RWPE1 (cell line): ENCODE data around the gene MTFR1L.

ENCODE experiments used
- CTCF ChIA-PET: fragments of 350-600 bp; sonication (Branson Sonifier 250); formaldehyde crosslinking; extraction: SDS; loops from one replicate; lab custom pipeline; 2021; lab: Yijun Ruan, JAX
- POLR2A ChIA-PET: fragments of 400-600 bp; formaldehyde crosslinking; extraction: SDS; loops from one replicate; lab custom pipeline; 2020; ENCODE audit warnings: antibody characterized with exemption; ENCODE audit not compliant: low non-redundant PET; lab: Yijun Ruan, JAX
- DNase-seq: peaks from one replicate; pipeline ENCODE4 v3.0.0; 2012; ENCODE audit warnings: low spot score
- H3K27ac ChIP-seq: fragments of 450-650 bp; 2 replicates; pipeline ENCODE4 v1.5.1; 2017
- CTCF ChIP-seq: fragments of 450-650 bp; conservative IDR thresholded peaks from 2 replicates; pipeline ENCODE4 v1.5.1; 2017; ENCODE audit warnings: low read depth, mild to moderate bottlenecking

Gene MTFR1L

GRCh38 chr1:25866288-25866687 lies 46.5 kb downstream of the MTFR1L start:
- ChIA-PET CTCF (no interaction called here), POLR2A (no interaction called here)
- no peak for TF ChIP-seq CTCF
- DNase-seq = no peak
- H3K27ac ChIP-seq = 0 out of 2 replicates have a peak overlapping the region, but pooled peaks have one; percentile 7

- DNase-seq = no peak
- H3K27ac ChIP-seq = peak overlapping the region; percentile 14
- ChIA-PET POLR2A (no interaction called here), CTCF (no interaction called here)
- TF ChIP-seq CTCF = no peak
Observed at GRCh38 chr1:25867210-25867991, 47.6 kb downstream of the MTFR1L start.

DNA sequence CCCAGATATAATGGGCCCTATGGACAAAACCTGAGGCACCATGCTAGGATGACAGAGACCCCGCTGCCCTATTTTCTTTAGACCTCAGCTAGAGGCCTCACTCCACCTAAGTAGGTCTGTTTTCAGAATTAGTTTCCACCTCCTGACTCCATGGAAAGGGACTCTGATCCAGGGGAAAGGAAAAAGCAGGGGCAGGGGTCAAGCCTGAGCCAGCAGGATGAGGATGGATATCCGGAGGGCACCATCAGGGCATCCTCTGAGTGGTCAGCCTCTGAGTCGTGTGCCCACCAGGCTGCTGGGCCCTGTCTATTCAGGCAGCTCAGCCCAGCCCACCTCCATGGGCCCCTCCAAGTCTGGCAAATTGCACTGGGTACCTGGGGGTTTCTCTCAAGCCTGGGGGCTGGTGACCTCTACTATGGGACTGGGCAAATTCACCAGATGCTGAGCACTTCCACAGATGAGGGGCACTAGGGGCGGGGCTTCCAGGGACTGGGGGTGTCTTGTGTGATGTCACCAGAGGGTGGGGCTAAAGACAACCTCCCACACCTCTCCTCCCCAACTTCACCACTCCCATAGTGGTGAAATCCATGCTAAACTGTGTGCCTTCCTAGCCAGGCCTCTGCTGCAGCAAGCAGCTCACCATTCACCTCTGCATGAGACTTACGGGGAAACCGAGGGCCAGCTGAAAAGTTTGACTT lies 50.3 kb downstream of the MTFR1L start:
- H3K27ac ChIP-seq = peak overlapping the region; percentile 64
- TF ChIP-seq CTCF = no peak
- DNase-seq = no peak
- POLR2A ChIA-PET = no interaction called here
- CTCF ChIA-PET = interaction anchor here (0.6 to 1.1 kb wide), 3 partner anchors 25 to 42 kb away, joined by 3 to 4 read pairs (median 4); no protein-coding TSS in a partner anchor

DNA sequence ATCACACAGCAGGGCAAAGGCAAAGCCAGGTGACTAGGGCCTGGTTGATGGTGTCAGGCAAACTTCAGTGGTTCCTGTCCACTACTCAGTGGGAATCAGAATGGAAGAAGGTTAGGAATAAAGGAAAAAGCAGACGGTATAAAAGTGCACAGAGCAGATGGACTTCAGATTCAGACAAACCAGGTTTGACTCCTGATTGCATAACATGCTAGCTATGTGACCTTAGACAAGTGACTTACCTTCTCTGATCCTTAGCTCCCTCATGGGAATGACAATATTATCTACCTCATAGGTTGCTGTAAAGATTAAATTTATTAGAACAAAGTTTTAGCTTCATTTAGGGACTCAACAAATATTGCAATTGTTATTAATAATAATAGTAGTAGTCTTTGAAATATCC lies 50.9 kb downstream of the MTFR1L start:
- peak overlapping the region; percentile 95 for H3K27ac ChIP-seq
- TF ChIP-seq CTCF = no peak
- no peak for DNase-seq
- ChIA-PET POLR2A (no interaction called here), CTCF (interaction anchor here (0.5 to 1.1 kb wide), 5 partner anchors 11 to 51 kb away, joined by 3 to 4 read pairs (median 4); partner anchors contain the start of gene MTFR1L)

DNA sequence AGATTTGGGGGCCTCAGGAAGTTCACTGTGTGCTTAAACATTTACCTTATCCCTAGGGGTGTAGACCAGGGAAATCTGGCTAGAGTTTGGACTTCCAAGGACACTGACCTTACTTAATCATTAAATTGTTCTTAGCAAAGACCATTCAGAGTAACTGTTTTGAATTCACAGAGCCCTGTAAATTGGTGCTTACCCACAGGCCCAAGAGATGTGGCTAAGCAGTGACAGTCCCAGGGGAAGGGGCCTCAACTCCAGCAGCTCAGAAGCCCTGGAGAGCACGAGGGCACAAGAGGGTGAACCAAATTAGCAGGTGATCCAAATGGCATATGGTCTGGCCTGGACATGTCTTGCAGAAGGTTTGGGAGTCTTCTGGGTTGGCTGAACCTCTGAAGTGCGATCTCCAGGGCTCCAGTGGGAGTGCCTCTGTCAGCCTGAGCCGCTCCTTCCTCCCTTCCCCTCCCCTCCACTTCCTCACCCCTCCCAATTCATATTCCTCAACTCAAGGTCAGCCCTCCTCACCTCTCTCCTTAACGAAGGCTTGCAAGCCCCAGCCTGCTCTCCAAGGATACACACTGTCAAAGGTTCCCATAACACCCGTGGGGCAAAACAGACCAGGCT lies 51.4 kb downstream of the MTFR1L start:
- DNase-seq = peak; percentile 71
- no peak for TF ChIP-seq CTCF
- POLR2A ChIA-PET = no interaction called here
- H3K27ac ChIP-seq = peak overlapping the region; percentile 95
- CTCF ChIA-PET = interaction anchor here (0.5 to 1.1 kb wide), 4 partner anchors 11 to 84 kb away, joined by 3 to 4 read pairs (median 4); partner anchors contain the start of gene MTFR1L
